ENCODE data around the gene COL4A1. TPM values are rescaled to one million over a fixed set of nuclear protein-coding genes. Genes with fewer than 3 reads are reported as not detected.

COL4A1 gene
- total and polyA plus RNA-seq, 2 experiments from 2014 or later = 184 to 519 TPM

GRCh38 chr13:110263404-110263803, 43.6 kb downstream of the COL4A1 start:
- H2AFZ ChIP-seq = no peak overlapping the region
- peaks cover 22% of the 10 kb centered on the region for H3K79me2 ChIP-seq (ENCODE audit: insufficient read depth)
- DNase-seq = no peak
- no peak overlapping the region for H3K9ac ChIP-seq
- H3K4me3 ChIP-seq = no peak overlapping the region
- H3K36me3 ChIP-seq (ENCODE audit: low read depth) = no peaks in the 10 kb centered on the region
- H3K4me2 ChIP-seq (ENCODE audit: unreplicated experiment) = no peak overlapping the region
- in situ Hi-C loops (cut with MboI) = no loop called here
- peaks cover 14% of the 10 kb centered on the region for H3K4me1 ChIP-seq (ENCODE audit: insufficient read depth)
- peaks cover 19% of the 10 kb centered on the region; the same call in 1 of the 2 replicates for H3F3A ChIP-seq (ENCODE audit: insufficient read depth)
- no peak overlapping the region for H3K27ac ChIP-seq
- H3K27me3 ChIP-seq (replicated peaks; ENCODE audit: insufficient read depth) = no peaks in the 10 kb centered on the region
- H3K9me2 ChIP-seq (ENCODE audit: insufficient read depth) = no peaks in the 10 kb centered on the region
- WGBS, 2 experiments (ENCODE audit: low coverage in 1 of 2, low lambda C conversion rate in 2 of 2, missing lambda C conversion rate in 2 of 2) = 83 to 86% methylated on average over 5 of the region's 5 CpGs
- TF ChIP-seq EZH2phosphoT487 (IDR thresholded peaks at IDR 0.05; ENCODE audit: insufficient read depth, low read depth) (no peak), EZH2 (IDR thresholded peaks at IDR 0.05; ENCODE audit: insufficient read depth, poor library complexity, severe bottlenecking) (no peak)
- H3K9me3 ChIP-seq (ENCODE audit: low read depth) = no peaks in the 10 kb centered on the region
- H4K20me1 ChIP-seq (ENCODE audit: insufficient read depth) = no peaks in the 10 kb centered on the region

DNA sequence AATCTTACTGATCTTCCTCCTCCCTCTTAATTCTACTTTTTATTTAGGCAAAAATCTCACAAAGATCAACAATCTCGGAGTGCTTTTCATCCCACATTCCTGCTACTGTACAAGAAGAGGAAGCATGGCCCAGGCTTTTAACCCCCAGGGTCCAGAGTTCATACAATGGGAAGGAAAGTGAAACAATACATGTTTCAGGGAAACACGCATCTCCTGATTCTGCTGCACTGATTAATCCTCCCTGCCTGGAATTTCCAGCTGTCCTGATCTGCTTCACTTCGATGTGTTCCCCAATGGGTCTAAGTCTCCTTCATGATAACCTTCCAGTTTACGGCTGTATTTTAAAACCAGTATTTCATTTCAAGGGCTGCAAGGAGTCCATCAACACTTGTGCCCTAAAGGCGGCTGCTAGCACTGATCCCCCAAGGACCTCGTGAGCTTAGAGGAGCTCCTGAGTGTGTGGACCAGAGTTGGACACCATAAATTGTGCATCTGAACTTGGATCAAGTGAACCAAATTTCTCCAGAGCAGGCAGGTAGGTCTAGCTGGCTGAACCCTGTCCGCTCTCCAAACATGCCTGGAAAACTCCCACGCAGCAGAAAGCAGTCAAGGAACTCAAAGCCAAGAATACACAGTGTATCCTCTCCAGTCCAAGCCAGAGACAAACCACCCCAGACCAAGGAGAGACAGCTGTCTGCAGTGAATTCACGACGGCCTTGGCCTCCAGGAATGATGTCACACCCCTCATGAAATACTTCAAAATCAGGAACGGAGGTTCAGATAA, 44.3 kb downstream of the COL4A1 start:
- Histone ChIP-seq H3K36me3 (ENCODE audit: low read depth) (no peaks in the 10 kb centered on the region), H3K4me2 (ENCODE audit: unreplicated experiment) (no peak overlapping the region), H3K79me2 (ENCODE audit: insufficient read depth) (peaks cover 22% of the 10 kb centered on the region), H3K9me2 (ENCODE audit: insufficient read depth) (no peaks in the 10 kb centered on the region), H3F3A (ENCODE audit: insufficient read depth) (peaks cover 19% of the 10 kb centered on the region; the same call in 1 of the 2 replicates), H4K20me1 (ENCODE audit: insufficient read depth) (no peaks in the 10 kb centered on the region), H3K27me3 (replicated peaks; ENCODE audit: insufficient read depth) (no peaks in the 10 kb centered on the region), H2AFZ (no peak overlapping the region), H3K4me3 (no peak overlapping the region), H3K9ac (no peak overlapping the region), H3K9me3 (ENCODE audit: low read depth) (no peaks in the 10 kb centered on the region), H3K27ac (no peak overlapping the region), H3K4me1 (ENCODE audit: insufficient read depth) (peaks cover 15% of the 10 kb centered on the region)
- DNase-seq = no peak
- WGBS, 2 experiments (ENCODE audit: low coverage in 1 of 2, low lambda C conversion rate in 2 of 2, missing lambda C conversion rate in 2 of 2) = 76 to 77% methylated on average over 11 of the region's 11 CpGs
- TF ChIP-seq EZH2phosphoT487 (IDR thresholded peaks at IDR 0.05; ENCODE audit: insufficient read depth, low read depth) (no peak), EZH2 (IDR thresholded peaks at IDR 0.05; ENCODE audit: insufficient read depth, poor library complexity, severe bottlenecking) (no peak)
- in situ Hi-C loops (cut with MboI) = no loop called here

DNA sequence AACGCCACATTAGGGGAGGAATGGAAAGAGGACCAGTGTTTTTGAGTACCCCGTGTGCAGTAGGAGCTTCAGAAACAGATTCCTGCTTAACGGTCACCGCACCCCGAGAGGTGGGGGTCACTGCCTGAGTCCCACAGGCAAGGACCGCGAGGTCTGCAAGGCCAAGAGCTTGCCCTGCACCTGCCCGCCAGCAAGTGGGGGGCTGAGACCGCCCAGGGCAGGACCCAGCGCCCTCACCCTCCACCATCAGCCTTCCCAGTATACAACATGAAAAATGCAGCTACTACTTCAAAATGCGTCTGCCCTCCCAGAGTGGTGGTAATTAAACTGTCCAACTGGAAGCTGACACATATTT, 44.9 kb downstream of the COL4A1 start:
- WGBS, 2 experiments (ENCODE audit: low coverage in 1 of 2, low lambda C conversion rate in 2 of 2, missing lambda C conversion rate in 2 of 2) = 96 to 97% methylated on average over 11 of the region's 11 CpGs
- no peaks in the 10 kb centered on the region for H4K20me1 ChIP-seq (ENCODE audit: insufficient read depth)

DNA sequence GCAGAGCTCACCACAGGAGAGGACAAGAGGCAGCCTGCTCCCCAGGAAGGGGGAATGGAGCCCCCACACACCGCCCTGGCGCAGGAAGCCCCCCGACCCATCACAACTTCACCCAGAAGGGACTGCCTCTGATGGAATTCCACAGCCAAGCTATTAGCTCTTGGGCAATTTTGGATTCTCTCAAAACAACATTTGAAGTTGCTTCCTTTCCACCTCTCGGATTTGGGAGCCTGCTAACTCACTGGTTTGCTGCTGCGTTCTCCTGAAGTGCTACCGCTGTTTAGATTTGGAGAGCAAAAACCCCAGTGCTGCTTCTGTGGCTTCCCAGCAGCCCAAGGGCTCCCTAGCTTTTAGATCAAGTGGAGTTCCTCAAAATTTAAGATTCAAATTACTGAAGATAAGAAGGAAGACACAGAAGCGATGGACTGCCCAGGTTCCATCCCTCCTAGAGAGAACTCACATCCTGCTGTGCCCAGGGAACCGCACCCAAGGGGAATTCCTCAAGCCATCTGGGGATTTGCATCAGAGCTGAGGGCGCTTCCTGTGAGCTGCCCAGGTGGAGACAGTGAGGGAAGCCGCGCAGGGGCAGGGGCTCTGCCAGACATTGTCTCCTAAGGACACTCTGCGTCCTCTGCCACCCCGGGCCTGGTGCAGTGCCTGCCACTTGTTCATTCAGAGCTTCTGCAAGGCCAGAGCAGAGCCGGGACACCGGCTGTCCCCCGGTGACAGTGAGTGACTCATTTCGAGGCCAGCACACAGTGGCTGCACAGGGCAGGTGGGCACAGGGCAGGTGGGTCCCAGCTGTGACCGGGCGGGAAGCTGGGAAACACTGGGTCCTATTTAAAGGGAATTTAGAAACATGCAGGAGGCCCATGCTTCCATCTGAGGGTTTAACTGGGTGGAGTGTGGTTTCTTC, 45.5 kb downstream of the COL4A1 start:
- Histone ChIP-seq H3K4me2 (ENCODE audit: unreplicated experiment) (no peak overlapping the region), H3K27me3 (replicated peaks; ENCODE audit: insufficient read depth) (no peaks in the 10 kb centered on the region), H3K9me2 (ENCODE audit: insufficient read depth) (no peaks in the 10 kb centered on the region), H4K20me1 (ENCODE audit: insufficient read depth) (no peaks in the 10 kb centered on the region), H3K36me3 (ENCODE audit: low read depth) (no peaks in the 10 kb centered on the region), H2AFZ (no peak overlapping the region), H3K79me2 (ENCODE audit: insufficient read depth) (peaks cover 27% of the 10 kb centered on the region), H3F3A (ENCODE audit: insufficient read depth) (peaks cover 19% of the 10 kb centered on the region; the same call in 1 of the 2 replicates), H3K4me1 (ENCODE audit: insufficient read depth) (peaks cover 15% of the 10 kb centered on the region), H3K27ac (no peak overlapping the region), H3K9me3 (ENCODE audit: low read depth) (no peaks in the 10 kb centered on the region), H3K9ac (no peak overlapping the region), H3K4me3 (no peak overlapping the region)
- 97 to 98% methylated on average over 17 to 19 of the region's 19 CpGs for WGBS, 2 experiments (ENCODE audit: low coverage in 1 of 2, low lambda C conversion rate in 2 of 2, missing lambda C conversion rate in 2 of 2)
- no peak for DNase-seq
- no peak for TF ChIP-seq EZH2 (IDR thresholded peaks at IDR 0.05; ENCODE audit: insufficient read depth, poor library complexity, severe bottlenecking)
- TF ChIP-seq EZH2phosphoT487 (IDR thresholded peaks at IDR 0.05; ENCODE audit: insufficient read depth, low read depth) = no peak
- in situ Hi-C loops (cut with MboI) = no loop called here

More for the DNA sequence above, 44.9 kb downstream of the COL4A1 start:
- Histone ChIP-seq H3K27me3 (replicated peaks; ENCODE audit: insufficient read depth) (no peaks in the 10 kb centered on the region), H3K4me1 (ENCODE audit: insufficient read depth) (peaks cover 15% of the 10 kb centered on the region), H3K4me2 (ENCODE audit: unreplicated experiment) (no peak overlapping the region), H3K36me3 (ENCODE audit: low read depth) (no peaks in the 10 kb centered on the region), H3K9me2 (ENCODE audit: insufficient read depth) (no peaks in the 10 kb centered on the region), H3K4me3 (no peak overlapping the region), H3K79me2 (ENCODE audit: insufficient read depth) (peaks cover 27% of the 10 kb centered on the region), H3K9me3 (ENCODE audit: low read depth) (no peaks in the 10 kb centered on the region), H3K9ac (no peak overlapping the region), H3K27ac (no peak overlapping the region), H2AFZ (no peak overlapping the region), H3F3A (ENCODE audit: insufficient read depth) (peaks cover 19% of the 10 kb centered on the region; the same call in 1 of the 2 replicates)
- DNase-seq = no peak
- in situ Hi-C loops (cut with MboI) = no loop called here
- TF ChIP-seq EZH2phosphoT487 (IDR thresholded peaks at IDR 0.05; ENCODE audit: insufficient read depth, low read depth) = no peak
- no peak for TF ChIP-seq EZH2 (IDR thresholded peaks at IDR 0.05; ENCODE audit: insufficient read depth, poor library complexity, severe bottlenecking)

Measured in GM23248 (cell line).